ENCODE measurements around the gene LHPP.
A peak's percentile ranks its signal among the peaks of the same experiment; 100 is the strongest.

LHPP gene

GRCh38 chr10:124521429-124521871 is 59.8 kb downstream of the LHPP start:
- peak in 9 of 14 donors; percentile 17 to 91 (median 68) for DNase-seq

DNA sequence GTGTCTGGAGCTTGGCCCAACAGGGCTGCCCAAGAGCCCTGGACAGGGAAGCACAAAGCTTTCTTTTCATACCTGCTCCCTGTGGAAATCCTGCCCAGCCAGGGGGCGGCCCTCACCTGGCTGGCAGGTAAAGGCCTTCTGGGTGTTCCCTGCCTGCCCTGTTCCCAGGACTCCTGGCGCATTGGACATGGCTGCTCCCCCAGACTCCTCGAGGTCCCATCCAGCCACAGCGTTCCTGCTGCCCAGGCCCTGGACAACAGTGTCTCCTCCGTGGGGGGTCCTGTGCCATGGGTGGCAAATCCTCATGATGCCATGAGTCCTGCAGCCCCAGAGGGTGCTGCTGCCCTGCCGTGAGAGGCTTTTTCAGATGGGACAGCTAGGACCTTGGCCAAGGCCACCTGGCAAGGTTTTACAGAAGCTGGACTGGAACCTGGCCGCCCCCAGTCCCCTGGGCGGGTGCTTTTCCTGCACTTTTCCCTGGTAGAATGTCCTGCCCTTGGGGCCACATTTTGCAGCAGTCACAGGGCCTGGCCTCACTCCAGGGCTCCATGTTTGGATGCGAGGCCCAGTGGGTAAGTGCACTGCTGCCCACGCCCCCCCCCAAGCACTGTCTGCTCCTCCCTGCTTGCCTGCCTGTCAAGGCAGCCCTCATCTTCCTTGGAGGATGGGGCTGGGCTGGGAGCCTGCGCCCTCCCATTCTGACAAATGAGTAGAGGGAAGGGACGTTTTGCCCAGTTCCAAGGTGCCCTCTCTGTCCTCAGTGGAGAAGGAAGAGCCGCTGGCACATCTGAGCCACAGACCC is 60.7 kb downstream of the LHPP start:
- no peak for DNase-seq

- DNase-seq: peak in 2 of 14 donors; percentile 16 to 43
Observed at GRCh38 chr10:124522933-124523871, 61.6 kb downstream of the LHPP start.

DNA sequence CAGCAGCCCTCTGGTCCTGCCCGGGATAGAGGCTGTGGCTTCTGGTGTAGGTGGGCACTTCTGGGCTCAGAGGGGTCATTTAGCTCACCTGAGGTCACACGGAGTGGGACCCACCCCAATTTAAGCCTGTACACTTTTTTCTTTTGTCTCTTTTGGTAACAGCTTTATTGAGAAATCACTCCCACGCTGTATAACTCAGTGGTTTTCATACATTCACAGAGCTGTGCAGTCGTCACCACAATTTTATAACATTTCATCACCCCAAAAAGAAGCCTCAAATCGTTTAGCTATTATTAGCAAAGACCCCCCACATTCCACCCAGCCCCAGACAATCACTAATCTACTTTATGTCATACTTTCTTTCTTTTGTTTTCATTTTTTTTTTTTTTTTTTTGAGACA is 62.3 kb downstream of the LHPP start:
- DNase-seq: no peak

- peak in 8 of 14 donors; percentile 17 to 73 (median 36) for DNase-seq
Observed at GRCh38 chr10:124524991-124525653, 63.5 kb downstream of the LHPP start.

- no peak for DNase-seq
Observed at GRCh38 chr10:124525751-124526600, 64.4 kb downstream of the LHPP start.

DNA sequence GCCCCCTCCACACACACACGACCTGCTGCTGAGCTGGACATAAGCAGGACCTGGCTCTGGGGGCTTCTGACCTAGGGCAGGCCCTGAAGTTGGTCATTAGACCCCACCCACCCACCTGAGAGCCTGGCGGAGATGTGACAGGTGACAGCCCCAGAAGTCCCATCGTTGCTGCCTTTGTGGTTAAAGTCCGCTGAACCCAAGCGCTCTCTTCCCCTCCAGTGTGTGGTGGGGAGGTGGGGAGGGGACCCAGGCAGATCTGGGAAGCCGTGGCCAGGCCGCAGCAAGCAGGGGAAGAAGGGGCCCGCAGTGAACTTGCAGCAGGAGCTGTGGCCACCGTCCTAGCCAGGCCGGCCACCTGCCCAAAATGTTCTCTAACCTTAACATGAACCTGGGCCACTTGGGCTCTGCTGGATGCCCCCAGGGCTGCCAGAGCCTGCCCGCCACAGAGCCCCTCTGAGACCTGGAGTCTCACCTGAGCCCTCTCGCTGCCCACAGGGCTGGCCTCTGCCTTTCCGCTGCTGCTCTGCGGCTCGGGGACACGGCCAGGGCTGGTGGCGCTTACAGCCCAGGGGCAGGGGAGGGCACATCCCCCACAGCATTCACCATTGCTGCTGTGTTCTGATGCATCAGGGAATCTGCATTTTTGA is 65.1 kb downstream of the LHPP start:
- DNase-seq: no peak

DNA sequence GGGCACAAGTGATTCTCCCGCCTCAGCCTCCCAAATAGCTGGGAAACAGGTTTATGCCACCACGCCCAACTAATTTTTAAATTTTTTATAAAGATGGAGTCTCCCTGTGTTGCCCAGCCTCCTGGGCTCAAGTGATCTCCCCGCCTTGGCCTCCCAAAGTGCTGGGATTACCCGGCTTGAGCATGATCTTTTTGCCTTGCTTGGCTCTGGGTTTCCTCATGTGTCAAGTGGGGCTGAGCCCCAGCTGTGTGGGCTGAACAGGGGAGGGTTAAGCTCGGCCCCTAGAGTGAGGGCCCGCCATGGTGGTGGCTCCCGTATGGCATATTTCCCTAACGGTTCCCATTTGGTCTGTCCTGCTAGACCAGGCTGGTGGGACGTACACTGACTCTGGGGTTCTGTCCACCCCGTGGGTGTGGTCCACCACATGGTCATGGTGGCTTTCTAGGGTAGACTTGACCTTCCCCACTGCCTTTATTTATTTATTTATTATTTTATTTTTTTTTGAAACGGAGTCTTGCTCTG is 66.3 kb downstream of the LHPP start:
- DNase-seq: no peak

GRCh38 chr10:124529661-124530214 is 68.1 kb downstream of the LHPP start:
- DNase-seq: no peak

GRCh38 chr10:124530215-124530665 is 68.6 kb downstream of the LHPP start:
- DNase-seq: peak in 13 of 14 donors; percentile 21 to 83 (median 72)

DNA sequence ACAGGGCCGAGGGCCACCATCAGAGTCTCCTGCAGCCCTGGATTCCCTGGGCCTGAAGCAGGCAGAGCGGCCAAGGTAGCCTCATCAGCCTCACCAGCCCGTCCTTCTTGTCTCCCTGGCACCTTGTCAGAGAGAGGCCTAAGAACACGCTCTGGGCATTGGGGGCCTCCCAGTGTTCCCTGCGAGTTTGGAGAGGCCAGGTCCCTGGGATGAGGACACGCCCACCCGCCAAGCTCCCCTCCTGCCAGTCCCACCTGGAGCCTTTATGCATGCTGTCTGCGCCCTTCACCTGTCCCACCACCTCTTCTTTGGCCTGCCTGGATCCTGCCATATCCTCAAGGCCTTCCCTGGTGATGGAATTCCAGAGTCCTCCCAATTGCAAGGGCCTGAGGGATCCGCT is 69.2 kb downstream of the LHPP start:
- DNase-seq: no peak

GRCh38 chr10:124532106-124532641 is 70.6 kb downstream of the LHPP start:
- peak in 1 of 14 donors; percentile 48 for DNase-seq

GRCh38 chr10:124532788-124533187 is 71.2 kb downstream of the LHPP start:
- DNase-seq: no peak

GRCh38 chr10:124533266-124533665 is 71.6 kb downstream of the LHPP start:
- DNase-seq: no peak

DNA sequence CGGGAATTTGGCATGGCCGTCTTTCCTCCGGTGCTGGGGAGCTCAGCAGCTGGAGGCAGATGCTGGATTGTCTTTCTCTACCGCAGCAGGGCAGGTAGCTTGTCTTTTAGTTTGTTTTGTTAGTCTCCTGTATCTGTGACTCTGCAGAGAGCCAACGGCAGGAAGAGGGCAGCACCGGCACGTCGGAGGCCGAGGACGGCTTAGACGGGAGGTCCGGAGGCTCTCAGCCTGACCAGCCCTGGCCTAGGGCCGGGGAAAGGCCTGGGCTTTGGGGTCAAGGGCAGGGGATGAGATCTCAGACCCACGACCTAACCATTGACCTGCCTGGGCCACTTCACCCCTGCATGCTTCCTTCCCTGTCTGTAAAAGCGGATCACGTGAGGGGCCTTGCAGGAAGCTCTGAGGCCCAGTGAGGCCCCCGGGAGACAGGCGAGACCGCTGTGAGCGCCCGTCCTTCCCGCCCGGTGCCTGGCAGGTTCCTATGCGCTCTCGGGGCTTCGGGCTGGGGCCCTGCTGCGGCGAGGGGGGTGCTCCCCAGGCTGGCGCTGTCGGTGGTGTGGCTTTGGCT is 72.7 kb downstream of the LHPP start:
- DNase-seq: peak in 6 of 14 donors; percentile 9 to 64 (median 46)

DNA sequence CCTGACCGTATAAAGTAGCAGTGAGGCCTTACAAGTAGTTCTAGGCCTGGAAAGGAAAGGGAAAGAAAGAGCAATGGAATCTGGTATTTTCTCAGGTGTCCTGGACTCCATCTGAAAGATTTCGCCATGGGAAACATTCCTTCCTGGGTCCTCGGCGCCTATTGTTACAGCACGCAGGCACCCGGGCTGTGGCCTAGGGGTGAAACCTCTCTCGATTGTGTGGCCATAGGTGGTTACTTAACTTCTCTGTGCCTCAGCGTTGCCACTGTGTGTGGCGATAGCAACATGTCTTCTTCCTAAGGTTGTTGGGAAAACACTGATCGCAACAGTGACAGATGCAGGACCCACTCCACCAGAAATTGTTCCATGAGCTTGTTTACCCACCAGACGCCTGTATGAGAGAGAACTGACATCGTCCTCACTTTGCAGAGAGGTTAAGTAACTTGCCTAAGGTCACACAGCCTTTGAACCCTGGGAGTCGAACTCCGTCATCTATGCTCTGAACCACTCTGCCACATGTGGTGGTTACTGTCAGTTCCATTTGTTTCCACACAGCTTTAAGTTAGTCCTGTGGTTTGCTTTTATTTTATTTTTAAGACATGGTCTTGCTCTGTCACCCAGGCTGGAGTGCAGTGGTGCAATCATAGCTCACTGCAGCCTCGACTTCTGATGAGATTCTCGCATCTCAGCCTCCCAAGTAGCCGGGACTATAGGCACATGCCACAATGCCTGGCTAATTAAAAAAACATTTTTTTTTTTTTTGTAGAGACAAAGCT is 73.4 kb downstream of the LHPP start:
- DNase-seq: no peak

DNA sequence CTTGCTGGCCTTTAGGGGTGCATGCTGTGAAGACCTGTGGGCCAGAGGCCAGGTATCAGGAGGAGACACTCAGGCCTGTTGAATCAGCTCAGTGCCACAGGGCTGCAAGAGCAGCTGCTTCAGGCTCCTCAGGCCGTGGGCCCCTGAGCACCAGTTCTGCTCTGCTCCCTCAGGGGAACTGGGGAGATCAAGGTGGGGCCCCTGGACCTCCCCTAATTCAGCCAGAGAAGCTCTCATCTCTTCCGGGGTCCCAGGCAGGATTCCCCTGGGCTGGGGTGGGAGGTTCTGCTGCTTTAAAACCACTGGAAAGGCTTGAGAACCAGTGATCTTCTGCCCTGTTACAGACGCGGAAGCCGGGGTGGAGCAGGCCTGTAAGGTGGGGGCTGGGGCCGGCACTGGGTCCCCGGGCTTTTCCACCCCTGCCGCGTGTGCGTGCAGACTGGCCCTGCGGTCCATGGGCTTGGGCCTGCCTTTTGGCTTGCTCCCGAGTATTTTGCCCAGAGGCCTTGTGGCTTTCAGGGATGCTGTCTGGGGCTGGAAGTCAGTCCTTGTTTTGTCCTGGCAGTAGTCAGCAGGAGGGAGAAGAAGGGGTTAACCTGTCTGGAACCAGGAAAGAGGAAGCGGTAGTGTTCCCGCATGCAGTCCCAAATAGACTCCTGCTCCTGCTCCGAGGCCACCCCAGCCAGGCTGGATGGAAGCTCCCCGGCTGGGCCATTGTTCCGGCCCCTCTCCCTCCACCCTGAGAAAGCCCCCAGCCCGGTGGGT is 74.3 kb downstream of the LHPP start:
- DNase-seq: peak in 4 of 14 donors; percentile 13 to 33 (median 20)

DNA sequence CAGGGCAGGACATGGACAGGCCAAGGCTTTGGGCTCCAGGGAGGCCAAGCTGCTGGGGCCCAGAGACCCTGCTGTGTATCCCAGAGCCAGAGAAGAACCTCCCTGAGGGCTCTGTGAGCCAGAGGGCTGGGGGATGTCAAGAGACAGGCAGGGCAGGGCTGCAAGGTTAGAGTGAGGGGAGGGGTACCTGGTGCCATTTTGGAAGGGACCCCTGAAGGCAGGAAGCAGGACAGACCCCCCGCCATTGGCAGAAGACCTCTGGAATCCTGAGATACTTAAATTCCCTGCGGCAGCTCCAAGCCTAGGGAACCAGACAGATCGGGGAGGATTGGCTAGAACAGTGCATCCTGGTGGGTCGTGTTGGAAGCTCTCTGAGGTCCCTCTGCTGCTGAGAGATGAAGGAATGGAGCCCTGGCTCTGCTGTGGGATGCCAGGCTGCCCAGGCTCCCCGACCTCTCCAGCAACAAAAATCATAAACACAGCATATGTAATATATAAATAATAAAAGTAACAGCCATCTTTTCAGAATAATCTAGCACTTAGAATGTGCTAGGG is 75.0 kb downstream of the LHPP start:
- DNase-seq: no peak
